HG02798 (cell line): Measurements from ENCODE around the gene ZAR1L.

Experiments used
- ATAC-seq: cut with Tn5 transposase; IDR thresholded peaks from one replicate; pipeline ENCODE4 v1.9.1; 2021; ENCODE audit warnings: mild to moderate bottlenecking; ENCODE audit not compliant: unreplicated experiment, poor library complexity

Gene ZAR1L

DNA sequence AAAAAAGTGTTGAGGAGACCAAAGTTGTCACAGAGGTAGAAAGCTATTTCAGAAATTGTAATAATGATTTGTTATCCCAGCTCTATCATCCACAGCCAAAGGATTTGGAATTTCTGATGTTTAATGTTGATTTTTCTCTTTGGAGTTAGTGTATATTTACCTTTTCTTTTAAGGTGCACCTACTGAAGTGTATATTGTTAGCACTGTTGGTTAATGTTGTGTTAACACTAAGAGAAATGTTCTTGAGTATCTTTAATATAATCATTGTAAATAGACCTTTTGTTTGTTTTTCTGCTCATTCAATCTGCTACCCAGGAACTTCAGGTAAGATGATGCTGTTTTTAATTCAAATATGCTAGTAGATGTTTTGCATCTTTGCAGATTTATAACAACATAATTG, 57.5 kb downstream of the ZAR1L start:
- ATAC-seq, result no peak

DNA sequence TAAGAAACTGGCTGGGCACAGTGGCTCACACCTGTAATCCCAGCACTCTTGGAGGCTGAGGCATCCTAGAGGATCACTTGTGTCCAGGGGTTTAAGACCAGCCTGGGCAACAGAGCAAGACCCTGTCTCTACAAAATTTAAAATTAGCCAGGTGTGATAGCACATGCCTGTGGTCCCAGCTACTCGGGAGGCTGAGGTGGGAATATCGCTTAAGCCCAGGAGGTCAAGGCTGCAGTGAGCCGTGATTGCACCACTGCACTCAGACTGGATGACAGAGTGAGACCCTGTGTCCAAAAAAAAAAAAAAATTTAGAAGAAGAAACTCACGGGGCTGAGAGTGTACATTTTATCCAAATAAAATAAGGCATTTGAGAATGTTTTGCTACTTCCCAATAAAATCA, 58.9 kb downstream of the ZAR1L start:
- no peak for ATAC-seq

DNA sequence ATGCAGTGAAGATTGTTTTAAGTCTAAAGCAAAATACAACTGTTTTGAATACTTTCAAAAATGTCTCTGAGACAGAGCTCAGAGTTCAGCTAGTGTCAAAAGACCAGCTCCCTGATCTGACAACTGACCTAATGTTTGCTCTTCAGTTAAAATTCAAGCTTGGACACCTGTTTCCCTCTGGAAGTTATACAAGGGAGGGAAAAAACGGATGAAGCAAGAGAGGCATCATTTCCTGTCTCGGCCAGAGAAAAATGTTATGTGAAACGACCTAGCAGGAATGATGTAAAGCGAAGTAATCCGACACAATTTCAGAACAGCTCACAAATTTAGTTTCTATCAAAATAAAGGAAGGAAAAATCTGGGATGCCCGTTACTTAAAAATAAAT, 59.4 kb downstream of the ZAR1L start:
- ATAC-seq, result no peak

DNA sequence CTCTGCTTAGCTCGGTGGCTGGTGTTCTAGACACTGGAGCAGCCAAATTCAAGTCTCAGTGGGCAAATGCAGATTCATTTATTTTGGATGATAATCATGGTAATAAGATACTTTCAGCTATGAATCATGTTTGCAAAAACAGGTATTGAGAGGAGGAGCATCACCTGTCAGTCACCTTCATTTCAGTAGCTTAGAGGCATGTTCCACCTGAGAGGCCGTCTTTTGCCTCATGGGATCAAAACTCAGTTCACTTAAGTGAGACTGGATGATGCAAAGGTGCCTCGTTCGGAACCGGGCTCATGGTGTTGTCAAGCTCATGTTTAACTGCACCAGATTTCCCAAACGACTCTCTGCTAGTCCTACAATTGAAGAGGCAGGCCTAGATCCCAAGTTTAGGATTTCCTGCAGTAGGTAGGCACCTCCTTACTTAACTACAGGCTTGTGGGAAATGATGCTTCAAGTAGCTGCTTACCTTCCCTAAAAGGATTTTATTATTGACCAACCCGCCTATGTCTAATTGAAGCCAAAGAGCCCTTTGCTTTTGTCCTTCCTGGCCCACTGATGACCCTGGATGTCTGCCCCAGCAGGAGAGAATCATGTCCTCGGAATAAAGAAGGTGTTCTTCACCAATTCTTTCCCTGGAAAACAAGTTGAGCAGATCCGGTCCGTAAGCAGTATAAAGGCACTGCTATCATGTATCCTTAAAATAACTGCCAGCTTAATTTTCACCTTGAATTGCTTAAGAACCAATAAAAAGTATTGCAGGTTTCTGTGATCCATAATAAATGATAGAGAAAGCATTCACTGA, 60.0 kb downstream of the ZAR1L start:
- no peak for ATAC-seq

DNA sequence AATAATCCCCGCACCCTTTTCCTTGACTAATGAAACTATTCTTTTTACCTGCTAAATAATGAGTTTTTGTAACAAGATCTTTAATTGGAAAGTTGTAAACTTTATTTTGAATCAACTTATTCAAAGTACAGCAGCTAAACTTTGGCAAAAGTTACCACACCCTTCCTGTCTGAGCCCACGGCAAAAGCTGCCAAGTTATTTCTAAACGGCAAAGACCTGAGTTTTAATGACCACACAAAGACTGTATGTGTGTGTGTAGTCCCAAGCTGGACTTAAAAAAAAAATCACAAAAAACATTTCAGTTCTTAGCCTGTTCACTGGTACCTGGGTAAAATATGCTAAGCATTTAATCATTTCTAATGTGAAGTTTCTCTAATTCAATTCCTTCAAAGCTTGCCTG, 60.7 kb downstream of the ZAR1L start:
- no peak for ATAC-seq

DNA sequence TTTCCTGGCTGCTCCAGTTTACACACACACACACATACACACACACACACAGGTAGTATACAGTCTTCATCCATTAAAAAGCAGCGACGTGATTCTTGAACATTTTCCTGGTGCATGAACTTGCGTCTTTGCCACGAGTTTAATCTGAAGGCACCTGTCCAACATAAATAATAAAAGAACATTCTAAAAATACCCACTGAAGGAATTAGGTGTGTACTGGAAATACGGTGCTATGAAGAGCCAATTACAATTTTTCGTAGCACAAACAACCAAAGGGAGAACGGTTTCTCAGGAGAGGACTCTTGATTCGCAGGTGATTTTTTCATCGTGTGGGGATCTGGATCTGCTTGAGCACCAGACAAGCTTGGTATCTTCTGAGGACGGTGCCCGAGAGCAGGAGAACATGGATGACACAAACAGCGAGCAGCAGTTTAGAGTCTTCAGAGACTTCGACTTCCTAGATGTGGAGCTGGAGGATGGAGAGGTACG, 61.2 kb downstream of the ZAR1L start:
- no peak for ATAC-seq
